ENCODE results near the gene RANBP1.

Gene RANBP1

DNA sequence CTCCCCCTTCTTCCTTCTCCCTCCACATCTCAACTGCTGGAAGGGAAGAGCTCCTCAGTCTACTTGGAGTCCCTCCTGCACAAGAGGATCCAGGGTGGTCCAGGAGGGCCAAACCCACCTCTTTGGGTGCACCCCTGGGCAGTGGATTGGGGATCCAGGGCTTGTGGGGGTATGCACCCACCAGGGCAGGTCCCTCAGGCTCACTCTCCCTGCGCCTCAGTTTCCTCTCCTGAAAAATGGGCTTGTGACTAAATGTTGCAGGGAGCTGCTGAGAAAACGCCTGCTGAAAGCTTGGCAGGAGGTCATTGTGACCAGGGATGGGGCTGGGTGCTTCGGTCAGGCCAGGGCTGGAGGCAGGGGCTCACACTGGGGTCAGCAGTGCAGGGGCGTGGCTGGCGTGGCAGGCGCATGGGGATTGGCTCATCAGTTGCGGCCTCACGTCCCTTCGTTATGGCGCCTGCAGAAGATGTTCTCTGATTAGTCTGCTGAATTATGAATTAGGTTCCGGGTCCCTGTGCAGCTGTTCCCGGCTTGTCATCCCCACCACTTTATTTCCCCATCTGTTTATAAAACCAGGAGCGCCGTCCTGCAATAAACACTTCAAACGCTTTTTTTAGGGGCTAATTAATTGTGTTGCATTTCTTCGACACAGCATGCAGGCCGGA lies 60.6 kb downstream of the RANBP1 start:
- no peaks in the 10 kb centered on the region for H3K36me3 Mint-ChIP-seq
- no peak overlapping the region for H3K4me3 Mint-ChIP-seq
- no peaks in the 10 kb centered on the region for H3K4me1 Mint-ChIP-seq
- no peak for DNase-seq (ENCODE audit: low spot score in 2 of 2)
- ATAC-seq (ENCODE audit: low read depth): no peak
- H3K27me3 Mint-ChIP-seq: no peaks in the 10 kb centered on the region
- H3K27ac Mint-ChIP-seq: no peak overlapping the region
- H3K9me3 Mint-ChIP-seq: no peaks in the 10 kb centered on the region
